Measurements from ENCODE around the gene AHSG. TPM values are rescaled to one million over a fixed set of nuclear protein-coding genes. Genes with fewer than 3 reads are reported as not detected.

Gene AHSG
- total and polyA plus RNA-seq, 12 donors: 0.22 to 1.4 (median 0.77) TPM; not detected in 8

DNA sequence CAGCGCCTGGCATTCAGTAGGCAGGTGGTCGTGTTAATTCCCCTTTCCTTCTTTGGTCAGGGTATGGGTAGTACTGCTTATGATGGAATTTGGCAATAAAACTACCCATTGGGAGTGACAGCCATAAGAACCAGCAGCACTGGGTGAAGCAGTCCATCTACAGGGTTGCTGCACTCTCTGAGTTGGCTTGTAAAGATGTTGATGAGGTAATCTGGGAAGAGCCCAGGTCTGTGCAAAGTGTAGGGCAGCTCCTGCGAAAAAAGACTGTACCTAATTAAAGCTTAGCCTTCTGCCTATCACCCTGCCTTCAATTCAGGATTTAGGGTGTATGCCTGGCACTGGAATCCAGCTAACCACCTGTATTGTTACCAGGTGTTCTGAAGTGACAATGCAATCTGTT is 22.7 kb downstream of the AHSG start:
- H3K36me3 ChIP-seq (replicated peaks in 1 of 2): no peaks in the 10 kb centered on the region
- no peak overlapping the region for H3K27ac ChIP-seq
- WGBS, 4 donors: 60 to 81% (median 76%) methylated on average over 3 of the region's 3 CpGs
- H3K4me1 ChIP-seq (replicated peaks in 1 of 2): no peaks in the 10 kb centered on the region
- intact Hi-C loops (cut with DNase I): no loop called here
- H3K27me3 ChIP-seq: peaks cover 14% of the 10 kb centered on the region
- TF ChIP-seq POLR2A (IDR thresholded peaks at IDR 0.05): no peak
- TF ChIP-seq, protein P1, sequence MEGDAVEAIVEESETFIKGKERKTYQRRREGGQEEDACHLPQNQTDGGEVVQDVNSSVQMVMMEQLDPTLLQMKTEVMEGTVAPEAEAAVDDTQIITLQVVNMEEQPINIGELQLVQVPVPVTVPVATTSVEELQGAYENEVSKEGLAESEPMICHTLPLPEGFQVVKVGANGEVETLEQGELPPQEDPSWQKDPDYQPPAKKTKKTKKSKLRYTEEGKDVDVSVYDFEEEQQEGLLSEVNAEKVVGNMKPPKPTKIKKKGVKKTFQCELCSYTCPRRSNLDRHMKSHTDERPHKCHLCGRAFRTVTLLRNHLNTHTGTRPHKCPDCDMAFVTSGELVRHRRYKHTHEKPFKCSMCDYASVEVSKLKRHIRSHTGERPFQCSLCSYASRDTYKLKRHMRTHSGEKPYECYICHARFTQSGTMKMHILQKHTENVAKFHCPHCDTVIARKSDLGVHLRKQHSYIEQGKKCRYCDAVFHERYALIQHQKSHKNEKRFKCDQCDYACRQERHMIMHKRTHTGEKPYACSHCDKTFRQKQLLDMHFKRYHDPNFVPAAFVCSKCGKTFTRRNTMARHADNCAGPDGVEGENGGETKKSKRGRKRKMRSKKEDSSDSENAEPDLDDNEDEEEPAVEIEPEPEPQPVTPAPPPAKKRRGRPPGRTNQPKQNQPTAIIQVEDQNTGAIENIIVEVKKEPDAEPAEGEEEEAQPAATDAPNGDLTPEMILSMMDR (IDR thresholded peaks at IDR 0.05): no peak
- no peaks in the 10 kb centered on the region for H3K9me3 ChIP-seq (replicated peaks in 1 of 3)
- DNase-seq: no peak
- no peak overlapping the region for H3K4me3 ChIP-seq

DNA sequence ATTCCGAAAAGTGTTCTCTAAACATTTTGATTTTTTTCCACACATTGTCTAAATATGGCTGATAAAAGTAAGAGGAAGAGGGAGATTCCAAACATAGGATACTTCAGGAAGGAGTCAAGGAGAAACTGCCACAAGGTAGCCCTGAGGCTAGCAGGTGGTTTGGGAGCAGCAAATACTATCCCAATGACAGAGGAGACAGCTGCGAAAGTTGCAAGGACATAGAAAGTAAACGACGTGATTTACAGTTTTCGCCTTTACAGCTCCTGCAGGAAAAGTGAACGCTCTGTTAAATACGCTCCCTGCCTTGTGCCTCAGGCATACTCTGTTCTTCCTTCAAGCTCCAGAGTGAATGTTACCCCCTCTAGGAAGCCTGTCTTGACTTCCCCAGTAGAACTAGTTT is 23.7 kb downstream of the AHSG start:
- H3K4me3 ChIP-seq: no peak overlapping the region
- no peak overlapping the region for H3K27ac ChIP-seq
- H3K9me3 ChIP-seq (replicated peaks in 1 of 3): no peaks in the 10 kb centered on the region
- H3K27me3 ChIP-seq: peaks cover 20% of the 10 kb centered on the region
- no peaks in the 10 kb centered on the region for H3K36me3 ChIP-seq (replicated peaks in 1 of 2)
- TF ChIP-seq POLR2A (IDR thresholded peaks at IDR 0.05): no peak
- TF ChIP-seq, protein P1 (IDR thresholded peaks at IDR 0.05): no peak
- no peak for DNase-seq
- no peaks in the 10 kb centered on the region for H3K4me1 ChIP-seq (replicated peaks in 1 of 2)
- 55 to 73% (median 57%) methylated on average over 7 of the region's 7 CpGs for WGBS, 4 donors
- intact Hi-C loops (cut with DNase I): no loop called here

DNA sequence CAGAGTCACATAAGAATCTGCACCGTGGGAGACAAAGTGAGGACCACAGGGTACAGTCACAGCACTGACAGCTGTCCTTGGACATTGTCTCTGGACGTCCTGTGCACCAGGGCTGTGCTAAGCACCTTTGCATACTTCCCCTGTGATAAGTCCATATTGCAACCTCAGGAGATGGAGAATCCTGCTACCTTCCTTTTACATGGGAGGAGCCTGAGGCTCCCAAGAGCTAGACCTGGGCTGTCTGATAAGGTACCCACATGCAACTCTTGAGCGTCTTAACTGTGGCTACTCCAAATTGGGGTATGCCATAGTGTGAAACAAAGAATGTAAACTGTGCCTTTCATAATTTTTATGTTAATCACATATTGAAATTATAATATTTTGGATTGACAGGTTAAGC is 24.8 kb downstream of the AHSG start:
- WGBS, 4 donors: 45 to 68% (median 55%) methylated on average over 3 of the region's 3 CpGs
- H3K27ac ChIP-seq: no peak overlapping the region
- intact Hi-C loops (cut with DNase I): no loop called here
- H3K9me3 ChIP-seq (replicated peaks in 1 of 3): no peaks in the 10 kb centered on the region
- H3K4me3 ChIP-seq: no peak overlapping the region
- no peaks in the 10 kb centered on the region for H3K36me3 ChIP-seq (replicated peaks in 1 of 2)
- DNase-seq: no peak
- H3K4me1 ChIP-seq (replicated peaks in 1 of 2): no peaks in the 10 kb centered on the region
- TF ChIP-seq, protein P1 (IDR thresholded peaks at IDR 0.05): no peak
- no peak for TF ChIP-seq POLR2A (IDR thresholded peaks at IDR 0.05)
- H3K27me3 ChIP-seq: peaks cover 24% of the 10 kb centered on the region

DNA sequence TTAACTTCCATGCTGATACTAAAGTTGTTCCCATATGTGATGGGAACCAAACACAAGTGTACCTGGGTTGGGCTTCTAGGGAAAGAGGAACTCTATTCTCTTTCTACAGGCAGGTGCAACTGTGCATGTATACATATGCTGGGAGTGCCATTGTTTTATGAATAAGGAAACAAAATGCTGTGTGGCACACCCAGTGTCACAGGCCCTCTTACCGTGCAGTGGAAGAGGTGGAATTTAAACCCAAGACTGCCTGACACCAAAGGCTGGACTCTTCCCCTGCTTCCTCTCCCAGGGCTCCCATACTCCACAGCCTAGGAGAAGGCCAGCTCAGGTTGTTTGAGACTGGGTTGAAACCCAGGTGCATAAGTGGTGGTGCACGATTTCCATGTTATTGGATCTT is 25.4 kb downstream of the AHSG start:
- Histone ChIP-seq H3K9me3 (replicated peaks in 1 of 3) (no peaks in the 10 kb centered on the region), H3K36me3 (replicated peaks in 1 of 2) (no peaks in the 10 kb centered on the region), H3K27me3 (peaks cover 29% of the 10 kb centered on the region), H3K4me3 (no peak overlapping the region), H3K4me1 (replicated peaks in 1 of 2) (no peaks in the 10 kb centered on the region), H3K27ac (no peak overlapping the region)
- TF ChIP-seq, protein P1 (IDR thresholded peaks at IDR 0.05): no peak
- no peak for TF ChIP-seq POLR2A (IDR thresholded peaks at IDR 0.05)
- WGBS, 4 donors: 66 to 93% (median 84%) methylated on average over 2 of the region's 2 CpGs
- no peak for DNase-seq
- intact Hi-C loops (cut with DNase I): no loop called here

Measured in adrenal gland (tissue), 12 donors.